Measurements from ENCODE around the gene DYNC2I2. TPM values are rescaled to one million over a fixed set of nuclear protein-coding genes. Genes with fewer than 3 reads are reported as not detected.
"Not testable (repeated sequence)": the region's sequence is repeated elsewhere in the genome, so short reads cannot be mapped to it uniquely, and the experiment has no call there.

DYNC2I2 gene
- total and polyA plus RNA-seq, 4 donors: 10.9 to 58.0 (median 19.6) TPM

GRCh38 chr9:128701227-128701854, 44.7 kb upstream of the DYNC2I2 start:
- Histone ChIP-seq H3K27ac (ENCODE audit: low read depth in 1 of 2, low read length in 2 of 2) (no peak overlapping the region), H3K4me1 (ENCODE audit: control insufficient read depth in 4 of 4, insufficient read depth in 4 of 4, low read length in 3 of 4) (peaks cover 0 to 8% (median 0%) of the 10 kb centered on the region in 4 donors), H3K4me3 (ENCODE audit: low read depth in 1 of 3, low read length in 3 of 3) (no peak overlapping the region), H3K9ac (ENCODE audit: low read depth in 1 of 2, low read length in 2 of 2) (no peak overlapping the region), H3K36me3 (ENCODE audit: control insufficient read depth in 4 of 4, insufficient read depth in 3 of 4, low read depth in 1 of 4, low read length in 3 of 4) (peaks cover 0 to 4% (median 1%) of the 10 kb centered on the region in 4 donors), H3K27me3 (ENCODE audit: control insufficient read depth in 4 of 4, insufficient read depth in 4 of 4, low read length in 3 of 4) (no peaks in the 10 kb centered on the region), H3K9me3 (ENCODE audit: control insufficient read depth in 4 of 4, low read length in 3 of 4) (no peaks in the 10 kb centered on the region)
- DNase-seq (ENCODE audit: low spot score): no peak
- whole genome bisulfite sequencing: 76% methylated on average over 10 of the region's 10 CpGs
- TF ChIP-seq ATF3 (IDR thresholded peaks at IDR 0.05) (no peak), RXRA (IDR thresholded peaks at IDR 0.05) (no peak), FOXA1 (IDR thresholded peaks at IDR 0.05) (no peak), RAD21 (IDR thresholded peaks at IDR 0.05) (no peak), EGR1 (IDR thresholded peaks at IDR 0.05; ENCODE audit: low read depth in 2 of 2) (no peak), TAF1 (conservative IDR thresholded peaks at IDR 0.05) (no peak), JUND (IDR thresholded peaks at IDR 0.05) (no peak), HNF4G (IDR thresholded peaks at IDR 0.05) (no peak), YY1 (IDR thresholded peaks at IDR 0.05) (no peak), SP1 (IDR thresholded peaks at IDR 0.05) (no peak), ZBTB33 (IDR thresholded peaks at IDR 0.05) (no peak), GABPA (IDR thresholded peaks at IDR 0.05 in 1 of 2, conservative IDR thresholded peaks at IDR 0.05 in 1 of 2) (no peak), FOXA2 (IDR thresholded peaks at IDR 0.05) (no peak)
- TF ChIP-seq, protein P1, sequence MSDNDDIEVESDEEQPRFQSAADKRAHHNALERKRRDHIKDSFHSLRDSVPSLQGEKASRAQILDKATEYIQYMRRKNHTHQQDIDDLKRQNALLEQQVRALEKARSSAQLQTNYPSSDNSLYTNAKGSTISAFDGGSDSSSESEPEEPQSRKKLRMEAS (IDR thresholded peaks at IDR 0.05): no peak
- TF ChIP-seq, protein P2, sequence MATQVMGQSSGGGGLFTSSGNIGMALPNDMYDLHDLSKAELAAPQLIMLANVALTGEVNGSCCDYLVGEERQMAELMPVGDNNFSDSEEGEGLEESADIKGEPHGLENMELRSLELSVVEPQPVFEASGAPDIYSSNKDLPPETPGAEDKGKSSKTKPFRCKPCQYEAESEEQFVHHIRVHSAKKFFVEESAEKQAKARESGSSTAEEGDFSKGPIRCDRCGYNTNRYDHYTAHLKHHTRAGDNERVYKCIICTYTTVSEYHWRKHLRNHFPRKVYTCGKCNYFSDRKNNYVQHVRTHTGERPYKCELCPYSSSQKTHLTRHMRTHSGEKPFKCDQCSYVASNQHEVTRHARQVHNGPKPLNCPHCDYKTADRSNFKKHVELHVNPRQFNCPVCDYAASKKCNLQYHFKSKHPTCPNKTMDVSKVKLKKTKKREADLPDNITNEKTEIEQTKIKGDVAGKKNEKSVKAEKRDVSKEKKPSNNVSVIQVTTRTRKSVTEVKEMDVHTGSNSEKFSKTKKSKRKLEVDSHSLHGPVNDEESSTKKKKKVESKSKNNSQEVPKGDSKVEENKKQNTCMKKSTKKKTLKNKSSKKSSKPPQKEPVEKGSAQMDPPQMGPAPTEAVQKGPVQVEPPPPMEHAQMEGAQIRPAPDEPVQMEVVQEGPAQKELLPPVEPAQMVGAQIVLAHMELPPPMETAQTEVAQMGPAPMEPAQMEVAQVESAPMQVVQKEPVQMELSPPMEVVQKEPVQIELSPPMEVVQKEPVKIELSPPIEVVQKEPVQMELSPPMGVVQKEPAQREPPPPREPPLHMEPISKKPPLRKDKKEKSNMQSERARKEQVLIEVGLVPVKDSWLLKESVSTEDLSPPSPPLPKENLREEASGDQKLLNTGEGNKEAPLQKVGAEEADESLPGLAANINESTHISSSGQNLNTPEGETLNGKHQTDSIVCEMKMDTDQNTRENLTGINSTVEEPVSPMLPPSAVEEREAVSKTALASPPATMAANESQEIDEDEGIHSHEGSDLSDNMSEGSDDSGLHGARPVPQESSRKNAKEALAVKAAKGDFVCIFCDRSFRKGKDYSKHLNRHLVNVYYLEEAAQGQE (IDR thresholded peaks at IDR 0.05): no peak
- TF ChIP-seq, protein P3, sequence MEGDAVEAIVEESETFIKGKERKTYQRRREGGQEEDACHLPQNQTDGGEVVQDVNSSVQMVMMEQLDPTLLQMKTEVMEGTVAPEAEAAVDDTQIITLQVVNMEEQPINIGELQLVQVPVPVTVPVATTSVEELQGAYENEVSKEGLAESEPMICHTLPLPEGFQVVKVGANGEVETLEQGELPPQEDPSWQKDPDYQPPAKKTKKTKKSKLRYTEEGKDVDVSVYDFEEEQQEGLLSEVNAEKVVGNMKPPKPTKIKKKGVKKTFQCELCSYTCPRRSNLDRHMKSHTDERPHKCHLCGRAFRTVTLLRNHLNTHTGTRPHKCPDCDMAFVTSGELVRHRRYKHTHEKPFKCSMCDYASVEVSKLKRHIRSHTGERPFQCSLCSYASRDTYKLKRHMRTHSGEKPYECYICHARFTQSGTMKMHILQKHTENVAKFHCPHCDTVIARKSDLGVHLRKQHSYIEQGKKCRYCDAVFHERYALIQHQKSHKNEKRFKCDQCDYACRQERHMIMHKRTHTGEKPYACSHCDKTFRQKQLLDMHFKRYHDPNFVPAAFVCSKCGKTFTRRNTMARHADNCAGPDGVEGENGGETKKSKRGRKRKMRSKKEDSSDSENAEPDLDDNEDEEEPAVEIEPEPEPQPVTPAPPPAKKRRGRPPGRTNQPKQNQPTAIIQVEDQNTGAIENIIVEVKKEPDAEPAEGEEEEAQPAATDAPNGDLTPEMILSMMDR (IDR thresholded peaks at IDR 0.05; ENCODE audit: low read depth, low read length, missing input control): no peak

DNA sequence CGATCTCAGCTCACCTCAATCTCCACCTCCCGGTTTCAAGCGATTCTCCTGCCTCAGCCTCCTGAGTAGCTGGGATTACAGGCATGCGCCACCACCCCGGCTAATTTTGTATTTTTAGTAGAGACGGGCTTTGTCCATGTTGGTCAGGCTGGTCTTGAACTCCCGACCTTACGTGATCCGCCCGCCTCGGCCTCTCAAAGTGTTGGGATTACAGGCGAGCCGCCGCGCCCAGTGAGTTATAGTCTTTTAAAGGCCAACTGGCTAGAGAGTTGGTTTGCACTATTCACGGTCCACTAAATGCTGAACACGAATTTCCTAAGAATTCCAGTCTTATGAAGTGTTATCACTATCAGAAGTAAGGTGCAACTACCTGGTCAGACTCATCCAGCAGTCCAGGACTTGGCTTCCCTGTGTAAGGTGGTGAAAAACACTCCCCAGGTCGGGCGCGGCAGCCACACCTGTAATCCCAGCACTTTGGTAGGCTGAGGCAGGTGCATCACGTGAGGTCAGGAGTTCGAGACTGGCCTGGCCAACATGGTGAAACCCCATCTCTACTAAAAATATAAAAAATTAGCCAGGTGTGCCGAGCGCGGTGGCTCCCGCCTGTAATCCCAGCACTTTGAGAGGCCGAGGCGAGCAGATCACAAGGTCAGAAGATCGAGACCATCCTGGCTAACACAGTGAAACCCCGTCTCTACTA, 42.6 kb upstream of the DYNC2I2 start:
- not testable (repeated sequence) for H3K27ac ChIP-seq (ENCODE audit: low read depth in 1 of 2, low read length in 2 of 2); DNase-seq (ENCODE audit: low spot score); H3K4me3 ChIP-seq (ENCODE audit: low read depth in 1 of 3, low read length in 3 of 3); H3K4me1 ChIP-seq (ENCODE audit: control insufficient read depth in 4 of 4, insufficient read depth in 4 of 4, low read length in 3 of 4); H3K27me3 ChIP-seq (ENCODE audit: control insufficient read depth in 4 of 4, insufficient read depth in 4 of 4, low read length in 3 of 4); H3K9ac ChIP-seq (ENCODE audit: low read depth in 1 of 2, low read length in 2 of 2); H3K9me3 ChIP-seq (ENCODE audit: control insufficient read depth in 4 of 4, low read length in 3 of 4)
- 94% methylated on average over 30 of the region's 30 CpGs for WGBS
- H3K36me3 ChIP-seq (ENCODE audit: control insufficient read depth in 4 of 4, insufficient read depth in 3 of 4, low read depth in 1 of 4, low read length in 3 of 4): peaks cover 3 to 11% (median 7%) of the 10 kb centered on the region in 4 donors
